ENCODE results near the gene OR10W1. TPM values are rescaled to one million over a fixed set of nuclear protein-coding genes. Genes with fewer than 3 reads are reported as not detected.

OR10W1 gene
- total RNA-seq: not detected

GRCh38 chr11:58268142-58268541, at the start of gene OR10W1:
Gene OR10W1 (minus strand): TSS chr11:58268260. CDS start chr11:58267858, 402 bp downstream.
- Mint-ChIP-seq H3K27ac (peak within 1 kb of the TSS in 1 of 2 donors; percentile 40), H3K9me3 (no peaks in the 10 kb centered on the region), H3K36me3 (no peaks in the 10 kb centered on the region)
- no peak for ATAC-seq
- DNase-seq (ENCODE audit: low spot score in 2 of 2): no peak

DNA sequence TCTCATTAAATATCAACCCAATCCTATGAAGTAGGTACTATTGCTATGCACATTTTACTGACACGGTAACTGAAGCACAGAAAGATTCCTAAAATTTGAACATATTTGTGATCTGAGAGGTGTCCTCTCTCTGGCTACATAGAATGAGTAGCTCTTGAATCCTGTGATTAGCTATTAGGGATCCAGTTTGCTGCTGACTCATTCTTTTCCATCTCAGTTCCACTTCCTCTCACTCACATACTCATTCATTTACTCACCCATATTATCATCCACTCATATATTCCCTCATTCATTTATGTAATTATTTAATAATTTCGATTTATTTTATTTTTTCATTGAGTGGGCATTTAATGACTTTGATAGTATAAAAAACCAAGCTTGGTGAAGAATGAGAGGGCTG, 48.1 kb upstream of the OR10W1 start:
- no peak for ATAC-seq
- Mint-ChIP-seq H3K27ac (no peak overlapping the region), H3K9me3 (peaks cover 6 to 7% of the 10 kb centered on the region in 2 donors), H3K36me3 (peaks cover 0 to 6% of the 10 kb centered on the region in 2 donors)
- no peak for DNase-seq (ENCODE audit: low spot score in 2 of 2)

- H3K9me3 Mint-ChIP-seq: no peaks in the 10 kb centered on the region
- ATAC-seq (no peak), DNase-seq (ENCODE audit: low spot score in 2 of 2) (no peak)
- H3K36me3 Mint-ChIP-seq: no peaks in the 10 kb centered on the region
- H3K27ac Mint-ChIP-seq: no peak overlapping the region
Measured at GRCh38 chr11:58301576-58301975, 33.5 kb upstream of the OR10W1 start.

- Mint-ChIP-seq H3K9me3 (peaks cover 4 to 5% of the 10 kb centered on the region in 2 donors), H3K27ac (no peak overlapping the region), H3K36me3 (peaks cover 0 to 5% of the 10 kb centered on the region in 2 donors)
- ATAC-seq (no peak), DNase-seq (ENCODE audit: low spot score in 2 of 2) (no peak)
Measured at GRCh38 chr11:58292017-58292416, 24.0 kb upstream of the OR10W1 start.

DNA sequence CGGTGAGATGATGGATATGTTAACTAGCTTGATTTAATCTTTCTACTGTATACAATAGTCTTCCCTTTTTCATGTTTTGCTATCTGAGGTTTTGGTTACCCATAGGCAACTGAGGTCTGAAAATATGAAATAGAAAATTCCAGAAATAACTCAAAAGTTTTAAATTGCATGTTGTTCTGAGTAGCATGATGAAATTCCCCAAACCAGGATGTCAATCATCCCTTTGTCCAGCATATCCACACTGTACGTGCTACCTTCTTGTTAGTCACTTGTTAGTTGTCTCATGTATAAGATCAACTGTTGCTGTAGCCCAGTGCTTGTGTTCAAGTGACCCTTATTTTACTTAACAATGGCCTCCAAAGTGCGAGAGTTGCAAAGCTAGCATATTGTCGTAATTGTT, 21.2 kb upstream of the OR10W1 start:
- DNase-seq (ENCODE audit: low spot score in 2 of 2) (no peak), ATAC-seq (no peak)
- Mint-ChIP-seq H3K9me3 (peaks cover 4 to 5% of the 10 kb centered on the region in 2 donors), H3K36me3 (peaks cover 0 to 5% of the 10 kb centered on the region in 2 donors), H3K27ac (no peak overlapping the region)

DNA sequence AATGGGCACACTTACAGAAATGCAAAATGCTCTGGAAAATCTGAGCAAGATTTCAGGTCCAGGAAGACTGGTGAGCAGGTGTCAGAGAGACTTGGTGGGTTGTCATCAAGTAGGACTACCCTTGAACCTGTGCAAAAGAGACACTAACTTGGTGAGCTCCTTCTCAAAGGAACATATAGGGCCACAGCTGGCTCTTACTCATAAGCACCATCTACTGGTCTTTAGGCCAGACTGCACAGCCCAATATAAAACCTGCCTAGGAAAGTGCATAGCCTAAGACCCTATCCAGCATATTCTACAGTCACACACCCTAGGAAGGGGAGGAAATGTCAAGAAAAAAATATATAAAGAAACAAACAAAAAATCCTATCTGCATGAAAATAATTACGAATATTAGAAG, 18.2 kb upstream of the OR10W1 start:
- DNase-seq (ENCODE audit: low spot score in 2 of 2) (no peak), ATAC-seq (peak in 1 of 2 donors; percentile 75)

DNA sequence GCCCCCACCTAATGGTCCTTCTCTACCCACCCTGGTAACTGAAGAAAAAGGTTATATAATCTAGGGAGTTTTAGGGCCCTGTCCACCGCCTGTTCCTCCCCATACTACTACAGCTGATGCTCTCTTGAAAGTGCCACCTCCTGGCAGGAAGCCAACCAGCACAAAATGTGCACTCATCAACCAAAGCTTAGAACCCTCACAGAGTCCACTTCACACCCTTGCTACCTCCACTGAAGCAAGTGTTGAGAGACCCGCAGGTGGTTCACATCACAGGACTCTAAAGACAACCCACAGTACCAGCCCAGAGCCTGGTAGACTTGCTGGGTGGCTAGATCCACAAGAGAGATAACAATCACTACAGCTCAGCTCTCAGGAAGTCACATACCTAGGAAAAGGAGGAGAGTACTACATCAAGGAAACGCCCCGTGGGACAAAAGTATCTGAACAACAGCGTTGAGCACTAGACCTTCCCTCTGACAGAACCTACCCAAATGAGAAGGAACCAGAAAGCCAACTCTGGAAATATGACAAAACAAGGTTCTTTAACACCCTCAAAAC, 17.5 kb upstream of the OR10W1 start:
- DNase-seq (ENCODE audit: low spot score in 2 of 2) (no peak), ATAC-seq (no peak)
- peaks cover 0 to 5% of the 10 kb centered on the region in 2 donors for H3K9me3 Mint-ChIP-seq
- H3K36me3 Mint-ChIP-seq: no peaks in the 10 kb centered on the region
- H3K27ac Mint-ChIP-seq: no peak overlapping the region

More for the DNA sequence above, 18.2 kb upstream of the OR10W1 start:
- Mint-ChIP-seq H3K27ac (no peak overlapping the region), H3K36me3 (no peaks in the 10 kb centered on the region), H3K9me3 (peaks cover 0 to 5% of the 10 kb centered on the region in 2 donors)

DNA sequence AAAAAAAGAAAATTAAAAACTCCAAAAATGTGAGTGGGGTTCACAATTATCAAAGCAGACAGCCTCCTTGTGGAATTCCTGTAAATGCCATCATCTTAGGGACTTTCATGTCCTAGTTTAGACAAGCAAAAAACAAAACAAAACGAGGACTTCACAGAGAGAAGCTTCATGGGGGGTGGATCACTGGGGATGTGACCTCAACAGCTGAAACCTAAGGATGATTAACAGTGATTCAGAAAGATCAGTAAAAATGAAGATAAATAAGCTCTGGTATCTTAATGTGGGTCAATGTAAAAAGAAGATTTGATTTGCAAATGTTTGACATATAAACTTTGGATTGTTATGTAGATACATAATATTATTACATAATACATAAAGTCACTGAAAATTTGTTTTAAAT, 8.1 kb upstream of the OR10W1 start:
- DNase-seq (ENCODE audit: low spot score in 2 of 2) (no peak), ATAC-seq (no peak)
- no peaks in the 10 kb centered on the region for H3K36me3 Mint-ChIP-seq
- no peaks in the 10 kb centered on the region for H3K9me3 Mint-ChIP-seq
- no peak overlapping the region for H3K27ac Mint-ChIP-seq

DNA sequence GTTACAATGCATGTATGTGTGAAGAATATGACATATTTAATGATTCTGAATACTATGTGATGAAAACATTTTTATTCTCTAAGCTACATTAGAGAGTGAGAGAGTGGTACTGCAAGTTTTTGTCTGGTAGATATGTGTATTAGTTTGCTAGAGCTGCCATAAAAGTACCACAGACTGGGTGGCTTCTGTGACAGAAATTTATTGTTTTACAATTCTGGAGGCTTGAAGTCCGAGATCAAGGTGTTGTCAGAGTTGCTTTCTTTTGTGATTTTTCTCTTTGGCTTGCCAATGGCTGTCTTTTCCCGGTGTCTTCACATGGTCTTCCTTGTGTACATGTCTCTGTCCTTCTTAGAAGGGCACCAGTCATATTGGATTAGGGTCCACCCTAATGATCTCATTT, 6.9 kb upstream of the OR10W1 start:
- Mint-ChIP-seq H3K36me3 (no peaks in the 10 kb centered on the region), H3K27ac (no peak overlapping the region), H3K9me3 (no peaks in the 10 kb centered on the region)
- DNase-seq (ENCODE audit: low spot score in 2 of 2) (no peak), ATAC-seq (no peak)

DNA sequence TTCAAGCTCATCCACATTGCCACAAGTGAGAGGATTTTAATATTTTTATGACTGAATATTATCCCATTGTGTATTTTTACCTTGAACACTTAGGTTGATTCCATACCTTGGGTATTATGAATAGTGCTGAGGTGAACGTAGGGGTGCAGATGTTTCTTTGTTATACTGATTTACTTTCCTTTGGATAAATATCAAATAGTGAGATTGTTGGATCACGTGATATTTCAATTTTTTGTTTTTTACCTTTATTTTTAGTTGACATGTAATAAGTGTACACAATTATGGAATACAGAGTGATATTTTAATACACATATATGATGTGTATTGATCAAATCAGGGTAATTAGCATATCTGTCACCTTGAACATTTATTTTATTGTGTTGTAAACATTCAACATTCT, 8.1 kb downstream of the OR10W1 start:
- Mint-ChIP-seq H3K27ac (no peak overlapping the region), H3K9me3 (peaks cover under 1 to 8% of the 10 kb centered on the region in 2 donors), H3K36me3 (peaks cover 0 to under 1% of the 10 kb centered on the region in 2 donors)
- no peak for DNase-seq (ENCODE audit: low spot score in 2 of 2)
- no peak for ATAC-seq

GRCh38 chr11:58254936-58255335, 13.1 kb downstream of the OR10W1 start:
- H3K9me3 Mint-ChIP-seq: peaks cover 5 to 9% of the 10 kb centered on the region in 2 donors
- ATAC-seq (no peak), DNase-seq (ENCODE audit: low spot score in 2 of 2) (no peak)
- peaks cover 0 to 5% of the 10 kb centered on the region in 2 donors for H3K36me3 Mint-ChIP-seq
- no peak overlapping the region for H3K27ac Mint-ChIP-seq

DNA sequence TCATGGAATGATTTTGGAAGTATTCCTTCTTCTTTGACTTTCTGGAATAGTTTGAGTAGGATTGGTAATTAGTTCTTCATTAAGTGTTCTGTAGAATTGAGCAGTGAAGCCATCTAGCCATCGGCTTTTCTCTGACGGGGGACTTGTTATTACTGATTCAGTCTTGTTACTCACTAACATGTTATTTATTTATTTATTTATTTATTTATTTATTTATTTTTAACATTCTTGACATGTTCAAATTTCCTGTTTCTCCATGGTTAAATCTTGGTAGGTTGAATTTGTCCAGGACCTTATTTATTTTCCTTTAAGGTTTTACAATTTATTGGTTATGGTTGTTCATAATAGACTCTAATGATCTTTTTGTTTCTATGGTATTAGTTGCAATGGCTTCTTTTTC, 24.1 kb downstream of the OR10W1 start:
- peaks cover 14 to 17% of the 10 kb centered on the region in 2 donors for H3K9me3 Mint-ChIP-seq
- no peak overlapping the region for H3K27ac Mint-ChIP-seq
- ATAC-seq: no peak
- DNase-seq (ENCODE audit: low spot score in 2 of 2): no peak
- no peaks in the 10 kb centered on the region for H3K36me3 Mint-ChIP-seq

DNA sequence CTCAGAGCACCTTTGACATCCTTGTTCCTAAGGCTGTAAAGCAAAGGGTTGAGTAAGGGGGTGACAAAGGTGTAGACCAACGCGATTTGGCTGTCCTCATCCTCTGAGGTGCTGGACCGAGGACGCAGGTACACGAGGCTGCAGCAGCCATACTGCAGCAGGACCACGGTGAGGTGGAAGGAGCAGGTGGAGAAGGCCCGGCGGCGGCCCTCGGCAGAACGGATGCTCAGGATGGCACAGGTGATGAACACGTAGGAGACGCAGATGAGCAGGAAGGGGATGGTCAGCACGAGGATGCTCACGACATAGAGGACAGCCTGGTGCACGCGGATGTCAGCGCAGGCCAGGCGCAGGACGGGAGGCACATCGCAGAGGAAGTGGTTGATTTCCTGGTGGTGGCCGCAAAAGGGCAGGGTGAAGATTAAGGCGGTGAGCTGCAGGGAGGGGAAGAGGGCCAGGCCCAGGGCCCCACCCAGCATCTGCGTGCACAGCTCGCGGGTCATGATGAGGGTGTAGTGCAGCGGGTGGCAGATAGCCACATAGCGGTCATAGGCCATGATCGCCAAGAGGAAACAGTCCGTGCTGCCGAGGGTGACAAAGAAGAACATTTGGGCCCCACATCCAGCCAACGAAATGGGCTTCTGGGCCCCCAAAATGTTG, 40.0 kb downstream of the OR10W1 start:
- ATAC-seq (no peak), DNase-seq (ENCODE audit: low spot score in 2 of 2) (no peak)
- Mint-ChIP-seq H3K27ac (no peak overlapping the region), H3K9me3 (peaks cover 4 to 9% of the 10 kb centered on the region in 2 donors), H3K36me3 (peaks cover 0 to 5% of the 10 kb centered on the region in 2 donors)

GRCh38 chr11:58222721-58223120, 45.3 kb downstream of the OR10W1 start:
- Mint-ChIP-seq H3K27ac (no peak overlapping the region), H3K9me3 (peaks cover under 1% of the 10 kb centered on the region in 2 donors), H3K36me3 (peaks cover 0 to 1% of the 10 kb centered on the region in 2 donors)
- no peak for ATAC-seq
- DNase-seq (ENCODE audit: low spot score in 2 of 2): no peak

Other genes starting within 250 kb of the OR10W1 start
- not detected for gene OR9Q1, start 244.4 kb downstream of the OR10W1 start, total RNA-seq
- gene OR6Q1, start 237.3 kb downstream of the OR10W1 start, total RNA-seq: under 1 TPM in 1 of 2 donors, not detected in 1; 0.25 TPM
- not detected for gene OR9I1, start 142.7 kb downstream of the OR10W1 start, total RNA-seq
- gene OR9Q2, start 79.2 kb downstream of the OR10W1 start, total RNA-seq: not detected
- gene OR1S2, start 64.1 kb downstream of the OR10W1 start, total RNA-seq: not detected
- gene OR1S1, start 55.5 kb downstream of the OR10W1 start, total RNA-seq: not detected
- not detected for gene OR10Q1, start 39.3 kb downstream of the OR10W1 start, total RNA-seq
- not detected for gene OR5B17, start 90.8 kb upstream of the OR10W1 start, total RNA-seq
- gene OR5B3, start 138.6 kb upstream of the OR10W1 start, total RNA-seq: not detected
- under 1 TPM in 1 of 2 donors, not detected in 1; 0.20 TPM for gene OR5B2, start 159.9 kb upstream of the OR10W1 start, total RNA-seq
- under 1 TPM in 1 of 2 donors, not detected in 1; 0.43 TPM for gene OR5B12, start 174.0 kb upstream of the OR10W1 start, total RNA-seq
- under 1 TPM; 0.66 to 0.74 TPM for gene OR5B21, start 239.8 kb upstream of the OR10W1 start, total RNA-seq

Data from activated naive CD4-positive, alpha-beta T cell treated with anti-CD3 and anti-CD28 coated beads, Interleukin-2, amount 50 U/mL, for 72 hours (primary cell).